ENCODE measurements around the gene CACNA1E.

- TF ChIP-seq CTCF (conservative IDR thresholded peaks at IDR 0.05; ENCODE audit: low read length) (no peak), EZH2phosphoT487 (IDR thresholded peaks at IDR 0.05; ENCODE audit: borderline replicate concordance) (no peak)
Observed at GRCh38 chr1:181768930-181769280, 285.6 kb downstream of the CACNA1E start.

Measured in Loucy (cell line).